ENCODE data around the gene PPFIA2.
"Not testable (repeated sequence)": the region's sequence is repeated elsewhere in the genome, so short reads cannot be mapped to it uniquely, and the experiment has no call there.

PPFIA2 gene

GRCh38 chr12:81261508-81262207 lies 497.5 kb downstream of the PPFIA2 start:
- DNase-seq (ENCODE audit: low spot score): no peak

GRCh38 chr12:81259360-81259759 lies 499.8 kb downstream of the PPFIA2 start:
- DNase-seq (ENCODE audit: low spot score): no peak

DNA sequence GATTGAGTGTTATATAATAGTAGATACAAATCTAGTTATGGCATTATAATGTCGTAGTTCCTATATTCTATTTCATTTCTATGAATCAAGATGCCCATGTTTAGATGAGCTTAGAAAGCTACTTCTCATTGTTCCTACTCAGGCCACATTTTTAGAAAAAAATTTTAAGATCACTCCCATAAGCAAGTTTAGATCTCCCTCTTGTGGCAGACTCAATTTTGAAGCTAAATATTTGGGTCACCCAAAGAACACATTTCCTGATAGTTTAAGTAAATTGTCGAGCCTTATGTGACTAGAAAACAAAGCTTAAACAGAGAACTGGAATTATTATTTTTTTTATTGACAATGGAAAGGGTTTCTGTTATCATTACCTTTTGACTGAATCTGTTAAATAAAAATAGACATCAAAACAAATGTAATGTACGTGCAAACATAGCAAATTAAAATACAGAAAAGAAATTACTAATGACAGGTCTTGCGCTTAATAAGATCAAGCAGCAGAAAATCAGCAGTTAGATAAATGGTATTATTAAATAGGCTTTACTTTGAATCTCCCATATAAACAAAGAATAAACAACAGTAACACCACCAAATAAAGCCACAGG lies 501.1 kb downstream of the PPFIA2 start:
- DNase-seq (ENCODE audit: low spot score): no peak

DNA sequence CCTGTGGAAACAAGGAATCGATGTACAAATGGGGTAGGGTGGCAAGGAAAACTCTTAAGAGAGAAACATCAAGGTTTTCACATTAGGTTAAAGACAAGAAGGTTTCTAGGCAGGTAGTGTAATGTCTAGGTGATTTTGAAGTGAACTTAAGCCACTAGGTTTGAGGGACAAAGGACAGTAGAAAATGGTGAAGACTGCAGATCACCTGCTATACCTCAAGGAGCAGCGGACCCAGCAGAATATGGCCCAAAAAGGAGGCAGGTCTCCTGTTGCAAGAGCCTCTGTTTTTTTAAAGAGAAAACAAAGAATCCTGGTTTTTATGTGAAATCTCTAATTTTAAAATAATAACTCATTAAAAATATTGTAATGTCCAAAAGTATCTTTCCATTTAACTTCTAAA lies 503.2 kb downstream of the PPFIA2 start:
- DNase-seq (ENCODE audit: low spot score): no peak

DNA sequence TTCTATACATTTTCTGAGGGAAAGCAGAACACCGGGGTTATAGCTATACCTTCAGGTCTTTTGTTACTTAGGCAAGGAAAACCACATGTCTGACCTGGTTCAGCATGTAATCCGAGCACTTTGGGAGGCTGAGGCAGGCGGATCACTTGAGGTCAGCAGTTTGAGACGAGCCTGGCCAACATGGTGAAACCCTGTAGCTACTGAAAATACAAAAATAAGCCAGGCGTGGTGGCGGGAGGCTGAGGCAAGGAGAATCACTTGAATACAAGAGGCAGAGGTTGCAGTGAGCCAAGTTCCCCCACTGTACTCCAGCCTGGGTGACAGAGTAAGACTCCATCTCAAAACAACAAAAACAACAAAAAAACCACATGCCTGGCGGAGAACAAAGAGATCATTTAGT lies 503.7 kb downstream of the PPFIA2 start:
- DNase-seq (ENCODE audit: low spot score): no peak

GRCh38 chr12:81253360-81253759 lies 505.8 kb downstream of the PPFIA2 start:
- DNase-seq (ENCODE audit: low spot score): no peak

- no peak for DNase-seq (ENCODE audit: low spot score)
These were observed 506.9 kb downstream of the PPFIA2 start for GRCh38 chr12:81252228-81252627.

DNA sequence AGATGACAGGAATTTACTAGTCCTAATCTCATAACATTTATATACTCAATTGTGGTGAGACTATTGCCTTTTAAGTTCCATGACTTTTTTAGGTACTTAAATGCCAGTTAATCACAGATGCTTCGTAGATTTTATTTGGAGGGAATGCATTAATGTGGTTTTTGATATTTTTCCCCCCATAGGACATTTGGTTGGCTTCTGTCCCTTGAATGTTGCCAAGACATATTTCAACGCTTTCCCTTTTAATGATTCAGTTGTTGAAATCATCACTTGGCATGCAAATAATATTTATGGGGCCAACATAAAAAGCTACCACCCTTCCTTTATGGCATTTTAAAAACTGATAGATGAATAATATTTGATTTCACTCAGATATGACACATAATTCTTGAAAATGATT lies 509.2 kb downstream of the PPFIA2 start:
- DNase-seq (ENCODE audit: low spot score): no peak

- no peak for DNase-seq (ENCODE audit: low spot score)
These were observed 513.1 kb downstream of the PPFIA2 start for GRCh38 chr12:81245907-81246570.

GRCh38 chr12:81245458-81245857 lies 513.7 kb downstream of the PPFIA2 start:
- DNase-seq (ENCODE audit: low spot score): no peak

DNA sequence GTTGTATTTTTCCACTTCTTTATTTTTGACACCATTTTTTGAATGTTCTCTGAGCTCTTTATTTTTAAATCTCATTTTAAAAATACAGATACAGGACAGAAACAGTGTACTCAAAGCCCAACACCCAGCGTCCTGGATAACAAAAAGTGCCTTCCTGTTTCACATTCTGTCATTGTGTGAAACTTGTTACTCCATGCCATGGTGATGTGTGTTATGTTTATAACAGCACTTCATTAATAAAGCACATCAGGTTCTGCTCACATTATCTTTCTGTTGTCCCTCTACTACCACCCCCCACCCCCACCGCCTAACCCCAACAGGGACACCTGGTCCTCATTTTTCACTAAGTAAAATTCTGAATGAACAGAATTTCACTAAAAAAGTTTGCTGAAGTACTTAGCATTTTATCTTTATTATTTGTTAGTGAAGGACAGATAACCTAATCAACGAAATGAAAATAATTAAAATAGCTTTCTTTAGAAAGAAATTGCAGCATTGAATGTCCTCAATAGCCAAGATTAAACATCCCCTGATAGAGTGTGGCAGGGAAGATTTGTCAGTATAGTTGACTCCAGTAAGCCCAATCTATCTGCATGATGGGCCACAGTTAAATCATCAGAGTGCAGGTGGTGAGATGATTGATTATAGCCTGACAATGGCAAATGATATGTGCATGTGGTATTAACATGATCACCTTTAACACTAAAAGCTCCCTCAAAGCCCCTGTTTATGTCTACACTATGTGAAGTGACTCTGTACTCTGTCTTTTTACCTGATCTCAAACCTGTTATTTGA lies 527.4 kb downstream of the PPFIA2 start:
- no peak for DNase-seq (ENCODE audit: low spot score)

GRCh38 chr12:81229759-81230158 lies 529.4 kb downstream of the PPFIA2 start:
- DNase-seq (ENCODE audit: low spot score): no peak

DNA sequence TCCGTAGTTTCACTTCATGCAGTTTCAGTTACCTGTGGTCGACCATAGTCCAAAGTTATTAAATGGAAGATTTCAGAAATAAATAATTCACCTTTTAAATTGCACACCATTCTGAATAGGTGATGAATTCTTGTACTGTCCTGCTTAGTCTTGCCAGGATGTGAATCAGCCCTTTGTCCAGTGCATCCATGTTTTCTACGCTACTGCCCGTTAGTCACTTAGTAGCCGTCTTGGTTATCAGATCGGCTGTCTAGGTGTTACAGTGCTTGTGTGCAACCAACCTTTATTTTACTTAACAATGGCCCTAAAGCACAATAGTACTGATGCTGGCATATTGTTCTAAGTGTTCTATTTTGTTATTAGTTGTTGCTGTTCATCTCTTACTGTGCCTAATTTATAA lies 534.5 kb downstream of the PPFIA2 start:
- DNase-seq (ENCODE audit: low spot score): no peak

GRCh38 chr12:81222846-81223592 lies 536.1 kb downstream of the PPFIA2 start:
- no peak for DNase-seq (ENCODE audit: low spot score)

- DNase-seq (ENCODE audit: low spot score): no peak
These were observed 537.5 kb downstream of the PPFIA2 start for GRCh38 chr12:81221681-81222080.

GRCh38 chr12:81216739-81217138 lies 542.4 kb downstream of the PPFIA2 start:
- DNase-seq (ENCODE audit: low spot score): no peak

- DNase-seq (ENCODE audit: low spot score): no peak
These were observed 546.0 kb downstream of the PPFIA2 start for GRCh38 chr12:81212996-81213696.

- no peak for DNase-seq (ENCODE audit: low spot score)
These were observed 547.8 kb downstream of the PPFIA2 start for GRCh38 chr12:81211306-81211705.

GRCh38 chr12:81209772-81210225 lies 549.4 kb downstream of the PPFIA2 start:
- not testable (repeated sequence) for DNase-seq (ENCODE audit: low spot score)

DNA sequence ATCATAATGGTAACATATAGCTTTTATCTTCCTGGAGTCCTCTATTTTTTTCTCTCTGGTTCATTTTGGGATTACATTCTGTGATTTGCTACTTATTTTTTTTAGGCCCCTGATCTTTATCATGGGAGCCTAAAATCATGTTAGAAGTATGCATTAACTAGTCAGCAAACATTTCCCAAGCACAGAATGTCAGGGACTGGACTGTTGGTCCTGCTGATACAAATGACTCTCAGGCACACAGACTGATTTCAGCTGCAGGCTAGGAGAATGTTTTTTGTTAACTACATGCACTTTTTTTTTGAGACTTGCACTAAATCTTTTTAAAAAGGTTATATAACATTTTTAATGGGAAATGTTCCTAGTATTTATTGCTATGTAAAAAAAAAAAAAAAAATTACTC lies 550.1 kb downstream of the PPFIA2 start:
- DNase-seq (ENCODE audit: low spot score): no peak
